M059J (cell line): ENCODE results near the gene SHQ1. TPM values are rescaled to one million over a fixed set of nuclear protein-coding genes. Genes with fewer than 3 reads are reported as not detected.
"Not testable (repeated sequence)": the region's sequence is repeated elsewhere in the genome, so short reads cannot be mapped to it uniquely, and the experiment has no call there.

Experiments
- DNase-seq: peaks from one replicate; pipeline ENCODE4 v3.0.0-alpha.2; 2012; ENCODE audit warnings: low read depth
- total RNA-seq: library from RNA; depleted of rRNA; stranded (reverse); fragments of >200 nt; shearing (Covaris generic); gene quantifications from 2 replicates; pipeline ENCODE4 v1.2.3, GENCODE V29; 2014; rRNA removed

SHQ1 gene
- total RNA-seq, 1 experiment from 2014 or later = 12.6 TPM

DNA sequence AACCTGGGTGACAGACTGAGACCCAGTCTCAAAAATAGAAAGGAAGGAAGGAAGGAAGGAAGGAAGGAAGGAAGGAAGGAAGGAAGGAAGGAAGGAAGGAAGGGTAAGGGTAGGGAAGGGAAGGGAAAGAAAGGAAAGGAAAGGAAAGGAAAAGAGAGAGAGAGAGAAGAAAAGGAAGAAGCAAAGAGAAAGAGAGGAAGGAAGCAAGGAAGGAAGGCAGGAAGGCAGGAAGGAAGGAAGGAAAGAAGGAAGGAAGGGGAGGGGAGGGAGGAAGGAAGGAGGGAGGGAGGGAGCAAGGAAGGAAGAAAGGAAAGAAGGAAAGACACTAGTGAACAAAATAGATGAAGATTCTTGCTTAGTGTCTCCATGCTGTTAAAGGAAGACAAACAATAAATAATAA is 129.1 kb downstream of the SHQ1 start:
- no peak for DNase-seq

GRCh38 chr3:72714135-72714534 is 134.1 kb downstream of the SHQ1 start:
- not testable (repeated sequence) for DNase-seq

- not testable (repeated sequence) for DNase-seq
Observed at GRCh38 chr3:72710471-72710870, 137.8 kb downstream of the SHQ1 start.

DNA sequence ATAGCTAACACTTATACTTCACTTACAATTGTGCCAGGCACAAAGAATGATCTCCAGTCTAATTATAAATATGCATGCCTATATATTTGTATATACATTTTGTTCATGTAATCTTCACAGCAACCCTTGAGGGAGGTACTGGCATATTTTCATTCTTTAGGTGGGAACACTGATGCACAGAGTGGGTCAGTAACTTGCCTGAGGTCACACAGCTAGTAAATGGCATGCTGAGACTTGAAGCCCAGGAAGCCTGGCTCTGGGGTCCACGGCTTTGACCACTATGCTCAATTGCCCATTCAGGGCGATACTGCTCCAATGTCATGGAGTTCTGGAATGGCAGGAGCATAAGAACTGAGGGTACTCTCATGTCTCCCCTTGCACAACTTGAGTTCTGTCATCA is 139.8 kb downstream of the SHQ1 start:
- no peak for DNase-seq

DNA sequence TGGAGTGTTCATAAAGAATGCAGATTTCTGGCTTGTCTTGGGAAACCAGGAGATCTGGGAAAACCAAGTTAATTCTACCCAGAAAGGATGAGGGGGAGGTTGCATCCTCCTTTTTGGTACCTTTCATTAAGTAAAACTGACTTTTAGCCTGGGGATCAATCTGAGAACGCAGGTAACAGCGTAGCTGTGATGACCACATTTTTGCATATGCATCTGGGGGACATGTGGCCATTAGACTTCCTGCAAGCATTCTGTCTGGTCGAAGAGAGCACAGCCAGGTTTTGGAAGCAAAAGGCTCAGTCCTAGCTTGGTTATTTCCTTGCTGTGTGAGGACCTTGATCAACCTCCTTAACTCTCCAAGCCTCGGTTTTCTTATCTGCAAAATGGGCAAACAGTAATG is 145.2 kb downstream of the SHQ1 start:
- DNase-seq = no peak

DNA sequence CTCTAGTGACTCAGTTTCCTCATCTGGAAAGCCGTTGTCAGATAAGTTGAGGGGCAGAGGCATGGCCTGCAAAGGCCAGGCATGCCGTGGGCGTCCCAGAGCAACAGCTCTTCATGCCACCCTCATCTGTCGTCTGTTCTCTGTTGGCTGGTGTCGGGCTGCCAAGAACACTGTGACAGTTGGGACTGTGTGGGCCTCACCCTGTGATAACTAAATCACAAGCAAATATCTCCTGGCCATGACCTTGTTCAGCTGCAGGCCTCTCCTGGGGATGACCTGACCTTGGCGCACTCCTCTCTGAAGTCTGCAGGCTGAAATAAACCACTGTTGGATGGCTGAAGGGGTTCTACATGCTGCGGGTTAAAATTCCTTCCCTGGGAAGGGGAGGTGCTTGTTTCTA is 145.9 kb downstream of the SHQ1 start:
- DNase-seq = no peak

DNA sequence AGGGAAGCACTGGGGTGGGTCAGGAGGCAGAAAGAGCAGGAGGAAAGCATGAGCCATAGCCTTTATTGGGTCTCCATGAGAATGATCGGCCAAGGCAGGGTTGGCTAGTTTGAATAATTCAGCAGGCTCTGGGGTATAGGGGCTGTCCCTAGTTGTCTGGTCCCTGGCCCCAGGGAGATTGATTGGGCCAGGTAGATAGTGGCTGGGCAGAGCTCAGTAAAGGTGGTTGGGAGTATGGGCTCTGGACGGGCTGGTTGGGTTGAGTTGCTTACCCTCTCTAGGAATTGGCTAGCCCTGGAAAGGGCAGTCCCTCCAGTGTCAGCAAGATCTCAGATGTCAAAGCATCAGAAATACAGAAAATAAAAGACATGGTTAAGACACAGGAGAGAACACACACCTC is 148.1 kb downstream of the SHQ1 start:
- no peak for DNase-seq

GRCh38 chr3:72699631-72700030 is 148.6 kb downstream of the SHQ1 start:
- DNase-seq = no peak

Other genes starting within 250 kb of the SHQ1 start
- 2.3 and 7.7 TPM in 2 replicates for gene GXYLT2, start 39.6 kb upstream of the SHQ1 start, total RNA-seq
- 17.5 and 26.7 TPM in 2 replicates for gene PPP4R2, start 148.4 kb upstream of the SHQ1 start, total RNA-seq
- 0.54 and 2.1 TPM in 2 replicates for gene EBLN2, start 213.2 kb upstream of the SHQ1 start, total RNA-seq